Measurements from ENCODE around the gene CNTNAP2.

Gene CNTNAP2

DNA sequence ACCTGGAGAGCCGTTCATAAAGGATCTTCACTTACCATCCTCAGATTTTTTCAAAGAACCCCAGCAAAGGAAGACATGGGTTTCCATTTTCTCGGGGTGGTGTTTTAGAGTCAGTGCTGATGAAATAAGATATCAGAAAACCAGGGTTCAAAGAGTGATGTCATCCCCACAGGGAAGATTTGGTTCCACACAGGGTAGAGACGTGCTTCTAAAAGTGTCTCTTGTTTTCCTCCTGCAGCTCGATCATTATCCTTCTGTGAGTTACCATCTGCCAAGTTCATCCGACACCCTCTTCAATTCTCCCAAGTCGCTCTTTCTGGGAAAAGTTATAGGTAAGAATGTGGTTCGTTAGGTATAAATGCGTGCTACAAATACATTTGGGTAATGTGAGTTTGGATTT is 2150.2 kb downstream of the CNTNAP2 start:
- no peak for DNase-seq (ENCODE audit: low read depth)
- H3K4me3 ChIP-seq (ENCODE audit: control insufficient read depth, low read depth, low read length), result no peak overlapping the region
- TF ChIP-seq, protein P1, sequence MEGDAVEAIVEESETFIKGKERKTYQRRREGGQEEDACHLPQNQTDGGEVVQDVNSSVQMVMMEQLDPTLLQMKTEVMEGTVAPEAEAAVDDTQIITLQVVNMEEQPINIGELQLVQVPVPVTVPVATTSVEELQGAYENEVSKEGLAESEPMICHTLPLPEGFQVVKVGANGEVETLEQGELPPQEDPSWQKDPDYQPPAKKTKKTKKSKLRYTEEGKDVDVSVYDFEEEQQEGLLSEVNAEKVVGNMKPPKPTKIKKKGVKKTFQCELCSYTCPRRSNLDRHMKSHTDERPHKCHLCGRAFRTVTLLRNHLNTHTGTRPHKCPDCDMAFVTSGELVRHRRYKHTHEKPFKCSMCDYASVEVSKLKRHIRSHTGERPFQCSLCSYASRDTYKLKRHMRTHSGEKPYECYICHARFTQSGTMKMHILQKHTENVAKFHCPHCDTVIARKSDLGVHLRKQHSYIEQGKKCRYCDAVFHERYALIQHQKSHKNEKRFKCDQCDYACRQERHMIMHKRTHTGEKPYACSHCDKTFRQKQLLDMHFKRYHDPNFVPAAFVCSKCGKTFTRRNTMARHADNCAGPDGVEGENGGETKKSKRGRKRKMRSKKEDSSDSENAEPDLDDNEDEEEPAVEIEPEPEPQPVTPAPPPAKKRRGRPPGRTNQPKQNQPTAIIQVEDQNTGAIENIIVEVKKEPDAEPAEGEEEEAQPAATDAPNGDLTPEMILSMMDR (conservative IDR thresholded peaks at IDR 0.05; ENCODE audit: control insufficient read depth, insufficient read depth, low read depth, low read length), result no peak

- no peak for DNase-seq (ENCODE audit: low read depth)
- TF ChIP-seq, protein P1 (conservative IDR thresholded peaks at IDR 0.05; ENCODE audit: control insufficient read depth, insufficient read depth, low read depth, low read length), result no peak
- H3K4me3 ChIP-seq (ENCODE audit: control insufficient read depth, low read depth, low read length), result no peak overlapping the region
These were observed 2154.0 kb downstream of the CNTNAP2 start for GRCh38 chr7:148270576-148270975.

GRCh38 chr7:148274118-148274517 is 2157.5 kb downstream of the CNTNAP2 start:
- no peak for DNase-seq (ENCODE audit: low read depth)
- no peak overlapping the region for H3K4me3 ChIP-seq (ENCODE audit: control insufficient read depth, low read depth, low read length)
- TF ChIP-seq, protein P1 (conservative IDR thresholded peaks at IDR 0.05; ENCODE audit: control insufficient read depth, insufficient read depth, low read depth, low read length), result no peak

GRCh38 chr7:148275359-148275890 is 2158.8 kb downstream of the CNTNAP2 start:
- no peak for DNase-seq (ENCODE audit: low read depth)
- H3K4me3 ChIP-seq (ENCODE audit: control insufficient read depth, low read depth, low read length), result no peak overlapping the region
- TF ChIP-seq, protein P1 (conservative IDR thresholded peaks at IDR 0.05; ENCODE audit: control insufficient read depth, insufficient read depth, low read depth, low read length), result no peak

GRCh38 chr7:148276314-148277041 is 2159.9 kb downstream of the CNTNAP2 start:
- no peak for DNase-seq (ENCODE audit: low read depth)
- no peak overlapping the region for H3K4me3 ChIP-seq (ENCODE audit: control insufficient read depth, low read depth, low read length)
- TF ChIP-seq, protein P1 (conservative IDR thresholded peaks at IDR 0.05; ENCODE audit: control insufficient read depth, insufficient read depth, low read depth, low read length), result no peak

- TF ChIP-seq, protein P1 (conservative IDR thresholded peaks at IDR 0.05; ENCODE audit: control insufficient read depth, insufficient read depth, low read depth, low read length), result no peak
- DNase-seq (ENCODE audit: low read depth), result no peak
- no peak overlapping the region for H3K4me3 ChIP-seq (ENCODE audit: control insufficient read depth, low read depth, low read length)
These were observed 2160.6 kb downstream of the CNTNAP2 start for GRCh38 chr7:148277042-148277660.

Data from fibroblast of mammary gland (primary cell).